ENCODE measurements around the gene PPP1R1C.
A peak's percentile ranks its signal among the peaks of the same experiment; 100 is the strongest.

The PPP1R1C gene

DNA sequence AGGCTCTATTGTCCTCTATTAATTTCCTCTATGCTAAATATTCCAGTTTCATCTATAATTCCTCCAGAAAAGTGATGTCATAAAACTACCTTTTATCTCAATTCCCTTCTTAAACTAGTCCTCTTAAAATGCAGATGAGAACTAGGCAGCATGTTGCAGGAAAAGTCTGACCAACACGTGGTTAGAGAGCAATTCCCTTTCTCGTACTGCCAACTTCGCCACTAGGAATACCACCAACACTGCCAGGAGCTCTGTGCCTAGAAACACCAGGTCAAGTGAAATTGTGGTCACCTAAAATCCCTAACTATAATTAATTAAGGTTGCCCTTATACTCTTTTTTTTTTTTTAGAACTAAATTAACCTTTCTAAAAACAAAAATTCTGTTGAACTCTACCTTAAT, 127.7 kb downstream of the PPP1R1C start:
- no peak for DNase-seq (ENCODE audit: low read depth)

- DNase-seq (ENCODE audit: low read depth) = peak; percentile 6
Observed at GRCh38 chr2:182115258-182115657, 129.6 kb downstream of the PPP1R1C start.

DNA sequence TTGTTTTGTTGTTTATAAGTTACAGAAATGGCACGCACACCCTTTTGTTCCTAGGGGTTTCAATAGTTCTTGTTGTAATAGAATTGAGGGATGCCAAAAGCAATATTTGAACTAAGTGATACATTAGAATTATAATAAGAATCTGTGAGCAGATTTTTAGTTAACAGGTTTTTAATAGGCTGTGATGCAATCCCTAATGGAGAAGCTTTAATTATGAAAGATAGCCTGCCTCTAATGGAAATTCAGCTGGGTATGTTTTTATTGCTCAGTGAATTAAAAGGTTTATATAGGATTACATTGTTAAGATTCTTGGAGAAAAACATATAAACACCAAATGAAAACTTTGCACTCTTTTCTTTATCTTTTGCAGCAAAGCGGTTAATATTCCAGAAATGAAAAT, 131.1 kb downstream of the PPP1R1C start:
- no peak for DNase-seq (ENCODE audit: low read depth)

DNA sequence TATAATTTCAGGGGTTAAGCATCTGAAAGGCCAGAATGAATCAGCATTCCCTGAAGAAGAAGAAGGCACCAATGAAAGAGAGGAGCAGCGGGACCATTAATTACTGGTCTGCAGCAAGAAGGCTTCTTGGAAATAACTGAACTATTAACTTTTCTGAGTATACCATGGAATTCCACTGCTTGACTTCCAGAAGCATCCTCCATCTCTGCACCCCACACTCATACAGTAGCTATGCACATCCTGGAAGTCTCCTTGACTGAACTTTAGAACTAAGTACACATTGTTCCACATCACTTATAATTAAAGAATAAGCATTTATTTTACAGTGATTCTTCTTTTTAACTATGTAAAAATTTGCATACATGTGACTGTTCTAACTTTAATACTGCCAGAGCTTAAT, 131.5 kb downstream of the PPP1R1C start:
- DNase-seq (ENCODE audit: low read depth) = no peak

DNA sequence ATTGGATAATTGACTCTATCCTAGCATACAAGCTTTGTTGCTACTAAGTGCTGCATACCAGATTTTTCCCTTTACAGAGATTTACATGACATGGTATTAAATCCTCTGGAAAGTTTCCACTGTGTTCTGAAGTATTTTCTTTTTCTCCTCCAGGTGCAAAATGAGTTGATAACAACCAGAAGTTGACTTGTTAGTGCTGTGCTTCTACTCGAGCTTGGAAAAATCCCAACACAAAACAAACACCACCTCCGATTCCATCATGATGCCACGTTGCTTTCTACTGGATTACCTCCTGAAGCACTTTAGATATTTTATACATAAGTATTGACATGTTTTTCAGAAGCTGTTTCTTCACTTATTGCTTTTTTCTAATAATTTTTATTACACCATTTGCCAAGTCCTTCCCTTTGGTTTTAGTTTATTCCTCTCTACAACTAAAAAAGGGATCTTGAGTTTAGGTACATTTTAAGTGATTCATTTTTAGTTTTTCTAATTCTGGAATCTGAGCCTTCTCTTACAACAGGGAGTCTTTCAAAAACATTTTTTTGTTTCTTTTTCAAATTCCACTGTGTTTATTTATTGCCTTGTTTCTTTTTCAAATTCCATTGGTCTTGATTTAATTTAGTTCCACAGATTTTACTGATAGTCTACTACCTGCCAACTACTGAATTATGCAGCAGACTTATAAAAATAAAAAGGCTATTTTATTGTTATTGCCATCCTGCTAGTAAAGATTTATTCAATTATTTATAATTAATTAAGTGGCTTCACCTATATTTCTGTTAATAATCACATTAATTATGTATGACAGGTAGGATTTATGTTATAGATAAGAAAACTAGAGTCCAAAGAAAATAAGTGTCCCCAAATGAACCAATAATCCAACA, 143.4 kb downstream of the PPP1R1C start:
- no peak for DNase-seq (ENCODE audit: low read depth)

- peak; percentile 46 for DNase-seq (ENCODE audit: low read depth)
Observed at GRCh38 chr2:182132605-182133004, 147.0 kb downstream of the PPP1R1C start.

DNA sequence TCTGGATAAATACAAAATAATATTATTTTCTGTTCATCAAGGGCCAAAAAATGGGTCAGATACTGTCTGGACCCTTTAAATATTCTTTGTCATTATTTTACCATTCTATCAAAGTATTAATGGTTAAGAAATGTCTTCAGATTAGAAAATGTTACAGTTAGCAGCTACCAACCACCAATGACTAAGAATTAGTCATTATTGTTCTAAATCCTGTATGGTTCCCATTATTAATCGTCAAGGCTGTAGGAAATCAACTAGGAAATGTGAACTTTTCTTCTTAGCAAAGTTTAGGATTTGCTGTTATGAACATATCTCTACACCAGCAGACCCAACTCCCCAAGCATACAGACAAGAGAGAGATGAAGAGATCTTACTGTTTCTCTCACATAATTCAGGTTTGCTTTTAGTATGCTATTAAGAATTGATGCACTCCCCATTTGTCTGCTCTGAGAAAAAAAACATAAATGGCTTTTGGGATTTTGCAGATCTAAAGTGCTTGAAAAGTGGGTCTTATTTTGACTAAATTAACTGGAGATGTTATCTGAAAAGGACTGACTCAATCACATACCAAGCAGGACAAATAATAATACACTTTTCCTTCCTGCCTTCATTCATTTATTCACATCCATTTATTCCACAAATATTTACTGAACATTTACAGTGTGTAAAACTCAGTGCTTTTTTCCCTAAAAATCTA, 147.7 kb downstream of the PPP1R1C start:
- DNase-seq (ENCODE audit: low read depth) = peak; percentile 79

- DNase-seq (ENCODE audit: low read depth) = no peak
Observed at GRCh38 chr2:182134201-182134600, 148.5 kb downstream of the PPP1R1C start.

- no peak for DNase-seq (ENCODE audit: low read depth)
Observed at GRCh38 chr2:182142062-182142461, 156.4 kb downstream of the PPP1R1C start.

DNA sequence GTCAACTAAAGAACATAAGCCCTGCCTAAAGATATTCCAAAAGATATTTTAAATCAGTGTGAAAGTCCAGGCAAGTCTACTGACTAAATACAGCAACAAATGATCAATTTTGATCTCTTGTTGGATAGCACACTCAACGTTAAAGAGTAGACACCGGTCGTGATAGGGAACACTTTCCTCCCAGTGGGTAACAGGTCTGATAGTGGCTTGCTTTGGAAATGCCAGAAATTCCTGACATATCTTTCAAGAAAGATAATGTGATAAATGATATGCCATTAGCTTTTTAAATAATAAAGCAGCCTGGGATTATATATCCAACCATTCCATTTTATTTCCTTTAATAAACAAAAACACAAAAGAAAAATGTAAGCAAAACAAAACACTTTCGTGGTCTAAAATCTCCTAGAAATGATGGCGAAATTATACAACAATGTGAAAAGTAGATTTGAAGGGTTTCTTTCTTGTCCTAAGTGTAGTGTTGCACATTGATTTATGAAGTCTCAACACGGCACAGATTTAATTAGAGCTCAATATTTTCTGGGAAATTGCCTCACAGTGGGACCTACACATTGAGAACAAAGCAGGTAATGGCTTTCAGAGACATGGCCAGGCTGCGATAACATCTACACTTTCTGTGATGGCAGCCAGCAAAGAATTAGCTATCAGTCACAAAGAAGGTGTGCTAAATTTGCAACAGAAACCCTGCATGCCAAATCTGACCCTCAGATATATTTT, 158.6 kb downstream of the PPP1R1C start:
- DNase-seq (ENCODE audit: low read depth) = no peak

DNA sequence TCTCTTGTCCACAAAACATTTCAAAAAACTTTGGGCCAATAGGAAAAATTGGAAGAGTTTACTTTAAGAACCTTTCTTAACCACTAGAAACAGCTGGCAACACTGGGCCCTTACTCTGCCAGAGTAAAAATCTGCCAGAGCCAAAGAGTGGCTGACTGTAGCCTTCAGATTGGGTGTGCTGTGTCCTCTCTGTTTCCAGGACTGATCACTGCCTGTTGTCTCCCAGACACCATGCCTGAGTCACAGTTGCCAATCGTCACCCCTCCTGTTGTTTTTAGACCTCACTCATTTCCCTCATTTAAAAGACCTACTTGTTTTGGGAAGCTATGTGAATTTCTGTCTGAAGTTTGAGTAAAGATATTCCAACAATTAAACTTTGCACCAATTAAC, 159.1 kb downstream of the PPP1R1C start:
- no peak for DNase-seq (ENCODE audit: low read depth)

- DNase-seq (ENCODE audit: low read depth) = peak; percentile 22
Observed at GRCh38 chr2:182148344-182148743, 162.7 kb downstream of the PPP1R1C start.

- no peak for DNase-seq (ENCODE audit: low read depth)
Observed at GRCh38 chr2:182163878-182164277, 178.2 kb downstream of the PPP1R1C start.

DNA sequence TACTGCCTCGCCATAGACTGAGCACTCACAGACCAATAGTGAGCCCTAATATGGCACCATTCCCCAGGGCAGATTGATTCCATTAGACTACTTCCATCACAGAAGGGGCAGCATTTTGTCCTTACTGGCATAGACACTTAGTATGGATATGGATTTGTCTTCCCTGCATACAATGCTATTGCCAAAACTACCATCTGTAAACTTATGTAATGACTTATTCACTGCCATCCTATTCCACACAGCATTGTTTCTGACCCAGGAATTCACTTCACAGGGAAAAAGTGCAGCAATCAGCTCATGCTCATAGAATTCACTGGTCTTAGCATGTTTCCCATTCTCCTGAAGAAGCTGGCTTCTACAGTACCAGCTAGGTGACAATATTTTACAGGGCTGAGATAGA, 179.0 kb downstream of the PPP1R1C start:
- no peak for DNase-seq (ENCODE audit: low read depth)

DNA sequence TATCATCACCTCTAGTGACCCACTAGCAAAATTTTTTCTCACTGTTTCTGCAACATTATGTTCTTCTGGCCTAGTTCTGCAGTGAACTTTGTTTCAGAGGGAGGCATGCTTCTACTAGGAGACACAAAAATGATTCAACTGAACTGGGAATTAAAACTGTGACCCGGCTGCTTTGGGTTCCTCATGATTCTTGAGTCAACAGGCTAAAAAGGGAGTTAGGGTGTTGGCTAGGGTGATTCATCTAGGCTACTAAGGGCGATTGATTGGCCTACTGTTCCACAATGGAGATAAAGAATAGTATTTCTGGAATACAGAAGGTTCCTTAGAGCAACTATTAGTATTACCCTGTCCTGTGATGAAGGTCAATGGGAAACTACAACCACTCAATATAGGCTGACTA, 179.5 kb downstream of the PPP1R1C start:
- DNase-seq (ENCODE audit: low read depth) = no peak

GRCh38 chr2:182166406-182166805, 180.8 kb downstream of the PPP1R1C start:
- no peak for DNase-seq (ENCODE audit: low read depth)

DNA sequence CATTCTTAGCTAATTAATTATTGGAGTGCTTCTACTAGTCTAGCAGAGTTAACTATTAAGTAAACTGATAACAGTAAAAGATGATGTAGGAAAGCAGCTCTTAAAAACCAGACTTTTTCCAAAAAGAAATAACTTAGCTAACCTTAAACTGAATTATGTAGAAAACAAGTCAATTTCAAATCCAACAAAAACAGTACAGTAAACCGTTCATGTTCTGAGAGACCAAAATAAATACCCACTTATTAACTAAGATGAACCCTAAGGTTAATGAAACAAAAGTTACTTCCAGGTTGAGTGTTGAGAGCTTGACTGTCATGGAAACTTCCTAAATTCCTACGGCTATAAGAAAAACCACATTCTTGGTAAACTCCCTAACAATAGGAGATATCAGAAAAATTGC, 181.2 kb downstream of the PPP1R1C start:
- DNase-seq (ENCODE audit: low read depth) = no peak
